ENCODE data around the gene EIF2S2. TPM values are rescaled to one million over a fixed set of nuclear protein-coding genes. Genes with fewer than 3 reads are reported as not detected.
A peak's percentile ranks its signal among the peaks of the same experiment; 100 is the strongest.
"Not testable (repeated sequence)": the region's sequence is repeated elsewhere in the genome, so short reads cannot be mapped to it uniquely, and the experiment has no call there.

Gene EIF2S2
- polyA plus RNA-seq, 2 of the 4 experiments (the other 2 are of a cell fraction): 149 to 227 TPM

GRCh38 chr20:34155836-34156235 is 43.8 kb upstream of the EIF2S2 start:
- no peak for FAIRE-seq

GRCh38 chr20:34153169-34153568 is 41.1 kb upstream of the EIF2S2 start:
- H3K4me3 ChIP-seq; H3K4me2 ChIP-seq; H3K27ac ChIP-seq; DNase-seq (ENCODE audit: low read depth in 1 of 2, low spot score in 1 of 2); H3K4me1 ChIP-seq; FAIRE-seq; ATAC-seq; POLR2A ChIA-PET; H3K9me3 ChIP-seq: not testable (repeated sequence)
- CTCF ChIA-PET: interaction anchor here (0.6 kb wide), 1 partner anchor 690 kb away, joined by 3 read pairs; no protein-coding TSS in a partner anchor
- WGBS (ENCODE audit: missing lambda C conversion rate): 68% methylated on average over 6 of the region's 6 CpGs

More at GRCh38 chr20:34155836-34156235, 43.8 kb upstream of the EIF2S2 start:
- no peaks in the 10 kb centered on the region for H3K4me1 ChIP-seq
- DNase-seq (ENCODE audit: low read depth in 1 of 2, low spot score in 1 of 2): no peak
- TF ChIP-seq RARB (CRISPR knock-in tag; IDR thresholded peaks at IDR 0.05): no peak
- TF ChIP-seq CHD4 (IDR thresholded peaks at IDR 0.05; ENCODE audit: borderline replicate concordance): no peak
- TF ChIP-seq MYC (IDR thresholded peaks at IDR 0.05; ENCODE audit: borderline replicate concordance, low read length): no peak
- TF ChIP-seq CEBPB (IDR thresholded peaks at IDR 0.05): no peak
- no peak for TF ChIP-seq FOSB (CRISPR knock-in tag; IDR thresholded peaks at IDR 0.05)
- no peak for TF ChIP-seq HOXB5 (CRISPR knock-in tag; IDR thresholded peaks at IDR 0.05)
- no peak for TF ChIP-seq FOSL2 (IDR thresholded peaks at IDR 0.05)
- TF ChIP-seq FOSL2 (CRISPR knock-in tag; IDR thresholded peaks at IDR 0.05): no peak
- TF ChIP-seq, protein P1, sequence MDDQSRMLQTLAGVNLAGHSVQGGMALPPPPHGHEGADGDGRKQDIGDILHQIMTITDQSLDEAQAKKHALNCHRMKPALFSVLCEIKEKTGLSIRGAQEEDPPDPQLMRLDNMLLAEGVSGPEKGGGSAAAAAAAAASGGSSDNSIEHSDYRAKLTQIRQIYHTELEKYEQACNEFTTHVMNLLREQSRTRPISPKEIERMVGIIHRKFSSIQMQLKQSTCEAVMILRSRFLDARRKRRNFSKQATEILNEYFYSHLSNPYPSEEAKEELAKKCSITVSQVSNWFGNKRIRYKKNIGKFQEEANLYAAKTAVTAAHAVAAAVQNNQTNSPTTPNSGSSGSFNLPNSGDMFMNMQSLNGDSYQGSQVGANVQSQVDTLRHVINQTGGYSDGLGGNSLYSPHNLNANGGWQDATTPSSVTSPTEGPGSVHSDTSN (IDR thresholded peaks at IDR 0.05): no peak
- no peak for TF ChIP-seq CBX2 (IDR thresholded peaks at IDR 0.05; ENCODE audit: borderline replicate concordance, low read depth)
- no peak for TF ChIP-seq REST (IDR thresholded peaks at IDR 0.05)
- no peak for TF ChIP-seq RAD21 (conservative IDR thresholded peaks at IDR 0.05 in 1 of 2, IDR thresholded peaks at IDR 0.05 in 1 of 2)
- TF ChIP-seq, protein P2, sequence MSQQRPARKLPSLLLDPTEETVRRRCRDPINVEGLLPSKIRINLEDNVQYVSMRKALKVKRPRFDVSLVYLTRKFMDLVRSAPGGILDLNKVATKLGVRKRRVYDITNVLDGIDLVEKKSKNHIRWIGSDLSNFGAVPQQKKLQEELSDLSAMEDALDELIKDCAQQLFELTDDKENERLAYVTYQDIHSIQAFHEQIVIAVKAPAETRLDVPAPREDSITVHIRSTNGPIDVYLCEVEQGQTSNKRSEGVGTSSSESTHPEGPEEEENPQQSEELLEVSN (IDR thresholded peaks at IDR 0.05; ENCODE audit: borderline replicate concordance, low read depth): no peak
- TF ChIP-seq ZNF302 (CRISPR knock-in tag; IDR thresholded peaks at IDR 0.05): no peak
- TF ChIP-seq ZSCAN20 (CRISPR knock-in tag; IDR thresholded peaks at IDR 0.05): no peak
- H3K27ac ChIP-seq: no peak overlapping the region
- H3K9me3 ChIP-seq: no peaks in the 10 kb centered on the region
- ATAC-seq: no peak
- WGBS (ENCODE audit: missing lambda C conversion rate): 35% methylated on average over 2 of the region's 2 CpGs
- CTCF ChIA-PET: no interaction called here
- POLR2A ChIA-PET: no interaction called here
- H3K4me2 ChIP-seq: no peak overlapping the region
- H3K4me3 ChIP-seq: no peak overlapping the region

GRCh38 chr20:34152073-34152472 is 40.0 kb upstream of the EIF2S2 start:
- TF ChIP-seq MAFK (IDR thresholded peaks at IDR 0.05; ENCODE audit: partially characterized antibody): peak; percentile 71
- POLR2A ChIA-PET; H3K4me3 ChIP-seq; FAIRE-seq; H3K27ac ChIP-seq; H3K9me3 ChIP-seq; ATAC-seq; H3K4me1 ChIP-seq; DNase-seq (ENCODE audit: low read depth in 1 of 2, low spot score in 1 of 2); H3K4me2 ChIP-seq: not testable (repeated sequence)
- WGBS (ENCODE audit: missing lambda C conversion rate): 83% methylated on average over 8 of the region's 8 CpGs
- CTCF ChIA-PET: interaction anchor here (1.7 kb wide), 1 partner anchor 38 kb away, joined by 4 read pairs; no protein-coding TSS in a partner anchor

Data from A549 (cell line).